H1 (cell line): ENCODE measurements around the gene FRMD5. TPM values are rescaled to one million over a fixed set of nuclear protein-coding genes. Genes with fewer than 3 reads are reported as not detected.

Experiments used
- CHD1 ChIP-seq: IDR thresholded peaks from 2 replicates; pipeline ENCODE4 v1.6.1; 2012; ENCODE audit warnings: low read depth, low read length, improper control_type of control experiment
- CREB1 ChIP-seq: IDR thresholded peaks from 2 replicates; pipeline ENCODE4 v1.6.1; 2012; ENCODE audit warnings: inconsistent platforms
- EP300 ChIP-seq, 2 experiments: IDR thresholded peaks; 1 replicate in 1 of 2; 2 replicates in 1 of 2; pipeline ENCODE4 v1.6.1; 2011 to 2012; ENCODE audit warnings: low read depth in 2 of 2, low read length in 2 of 2, mild to moderate bottlenecking in 2 of 2, borderline replicate concordance in 1 of 2, inconsistent platforms in 1 of 2, moderate library complexity in 1 of 2
- HDAC2 ChIP-seq, 2 experiments: fragments of 300-600 bp in 1 of 2; sonication (generic) in 1 of 2; IDR thresholded peaks; 2 replicates each; pipeline ENCODE4 v1.6.1; 2011 to 2012; ENCODE audit warnings: low read depth in 2 of 2, low read length in 2 of 2, mild to moderate bottlenecking in 2 of 2, moderate library complexity in 2 of 2, borderline replicate concordance in 1 of 2, inconsistent platforms in 1 of 2
- JUND ChIP-seq: IDR thresholded peaks from 2 replicates; pipeline ENCODE4 v1.6.1; 2011; ENCODE audit warnings: mild to moderate bottlenecking, improper control_type of control experiment, low read length
- RBBP5 ChIP-seq: IDR thresholded peaks from 2 replicates; pipeline ENCODE4 v1.7.1; 2012; ENCODE audit warnings: low read depth, mild to moderate bottlenecking, inconsistent platforms, low read length, moderate library complexity, borderline replicate concordance
- TBP ChIP-seq: IDR thresholded peaks from 2 replicates; pipeline ENCODE4 v1.6.1; 2011; ENCODE audit warnings: low read depth, low read length, improper control_type of control experiment
- polyA plus RNA-seq, 7 experiments: library from polyadenylated mRNA; depleted of rRNA in 3 of 7; stranded (reverse) in 5 of 7; unstranded in 2 of 7; fragments of >200 nt in 5 of 7; fragments of 200-250 nt in 2 of 7; gene quantifications; 1 replicate in 5 of 7; 2 replicates in 1 of 7; 4 replicates in 1 of 7; pipeline versions ENCODE4 v1.2.1 to v1.2.3, GENCODE V29; 2011 to 2013; ENCODE audit warnings: missing spikeins in 2 of 7, mixed read lengths in 2 of 7
- total RNA-seq: library from RNA; stranded (reverse); fragmentation: NEBNext Ultra II Directional; extraction: Animal tissue kit (Norgen Biotek cat#: 25700); gene quantifications from 2 replicates; pipeline ENCODE4 v1.2.1, GENCODE V29; 2021
- TF ChIP-seq, protein P1 (sequence below): IDR thresholded peaks from 2 replicates; pipeline ENCODE4 v1.6.1; 2012; ENCODE audit warnings: low read length, inconsistent platforms

Gene FRMD5
- total and polyA plus RNA-seq, 2 of the 8 experiments (the other 6 are each of a cell fraction or from before 2014, with no cell fraction given): 10.1 to 12.6 TPM

DNA sequence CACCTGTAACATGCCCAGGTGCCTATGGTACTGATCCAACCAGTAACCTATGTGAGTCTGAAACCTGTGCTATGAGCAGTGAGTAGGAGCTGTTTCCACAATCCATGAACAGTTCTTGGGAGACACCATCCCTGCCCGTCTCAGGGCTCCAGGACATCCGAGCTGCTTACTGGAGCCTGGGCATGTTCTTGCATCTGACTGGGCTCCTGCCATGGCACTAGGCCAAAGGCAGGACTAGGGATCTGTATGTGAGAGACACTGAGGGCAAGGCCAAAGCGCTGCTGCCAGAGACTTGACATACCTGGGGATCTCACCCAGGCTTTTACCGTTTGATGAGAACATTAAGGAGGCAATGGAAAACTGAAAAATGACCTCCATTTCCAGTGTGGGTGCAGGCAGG lies 308.5 kb downstream of the FRMD5 start (continued):
- TF ChIP-seq TBP (no peak), EP300 (IDR thresholded peaks at IDR 0.05; ENCODE audit: borderline replicate concordance in 1 of 2, low read depth in 2 of 2, low read length in 2 of 2) (no peak), CHD1 (no peak), CREB1 (no peak), HDAC2 (IDR thresholded peaks at IDR 0.05; ENCODE audit: borderline replicate concordance in 1 of 2, low read depth in 2 of 2, low read length in 2 of 2) (no peak), JUND (no peak), RBBP5 (no peak)
- TF ChIP-seq, protein P1, sequence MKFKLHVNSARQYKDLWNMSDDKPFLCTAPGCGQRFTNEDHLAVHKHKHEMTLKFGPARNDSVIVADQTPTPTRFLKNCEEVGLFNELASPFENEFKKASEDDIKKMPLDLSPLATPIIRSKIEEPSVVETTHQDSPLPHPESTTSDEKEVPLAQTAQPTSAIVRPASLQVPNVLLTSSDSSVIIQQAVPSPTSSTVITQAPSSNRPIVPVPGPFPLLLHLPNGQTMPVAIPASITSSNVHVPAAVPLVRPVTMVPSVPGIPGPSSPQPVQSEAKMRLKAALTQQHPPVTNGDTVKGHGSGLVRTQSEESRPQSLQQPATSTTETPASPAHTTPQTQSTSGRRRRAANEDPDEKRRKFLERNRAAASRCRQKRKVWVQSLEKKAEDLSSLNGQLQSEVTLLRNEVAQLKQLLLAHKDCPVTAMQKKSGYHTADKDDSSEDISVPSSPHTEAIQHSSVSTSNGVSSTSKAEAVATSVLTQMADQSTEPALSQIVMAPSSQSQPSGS: no peak
